ENCODE results near the gene TMEM156. TPM values are rescaled to one million over a fixed set of nuclear protein-coding genes. Genes with fewer than 3 reads are reported as not detected.
"Not testable (repeated sequence)": the region's sequence is repeated elsewhere in the genome, so short reads cannot be mapped to it uniquely, and the experiment has no call there.

The TMEM156 gene
- total RNA-seq, 2 donors from 2014 or later = 0.27 to 0.51 TPM

DNA sequence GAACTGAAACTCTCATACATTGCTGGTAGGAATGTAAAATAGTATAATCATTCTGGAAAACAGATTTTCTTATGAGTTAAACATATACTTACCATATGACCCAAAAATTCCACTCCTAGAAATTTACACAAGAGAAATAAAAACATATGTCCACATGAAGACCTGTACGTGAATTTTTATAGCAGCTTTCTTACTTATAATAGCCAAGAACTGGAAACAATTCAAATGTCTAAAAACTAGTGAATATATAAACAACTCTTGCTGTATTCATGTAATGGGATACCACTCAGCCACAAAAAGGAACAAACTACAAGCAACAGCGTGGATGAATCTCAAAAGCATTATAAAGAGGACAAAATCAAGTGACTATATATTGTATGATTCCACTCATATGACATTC lies 27.5 kb downstream of the TMEM156 start:
- no peak overlapping the region for H3K27ac ChIP-seq
- H3K4me3 ChIP-seq = no peak overlapping the region
- no peaks in the 10 kb centered on the region for H3K9me3 ChIP-seq
- H3K36me3 ChIP-seq = no peaks in the 10 kb centered on the region
- no peak for DNase-seq (ENCODE audit: low spot score)
- intact Hi-C loops (cut with DNase I) = no loop called here
- H3K27me3 ChIP-seq (replicated peaks; ENCODE audit: insufficient read depth) = no peaks in the 10 kb centered on the region
- no peak for TF ChIP-seq POLR2A (IDR thresholded peaks at IDR 0.05)
- TF ChIP-seq, protein P1, sequence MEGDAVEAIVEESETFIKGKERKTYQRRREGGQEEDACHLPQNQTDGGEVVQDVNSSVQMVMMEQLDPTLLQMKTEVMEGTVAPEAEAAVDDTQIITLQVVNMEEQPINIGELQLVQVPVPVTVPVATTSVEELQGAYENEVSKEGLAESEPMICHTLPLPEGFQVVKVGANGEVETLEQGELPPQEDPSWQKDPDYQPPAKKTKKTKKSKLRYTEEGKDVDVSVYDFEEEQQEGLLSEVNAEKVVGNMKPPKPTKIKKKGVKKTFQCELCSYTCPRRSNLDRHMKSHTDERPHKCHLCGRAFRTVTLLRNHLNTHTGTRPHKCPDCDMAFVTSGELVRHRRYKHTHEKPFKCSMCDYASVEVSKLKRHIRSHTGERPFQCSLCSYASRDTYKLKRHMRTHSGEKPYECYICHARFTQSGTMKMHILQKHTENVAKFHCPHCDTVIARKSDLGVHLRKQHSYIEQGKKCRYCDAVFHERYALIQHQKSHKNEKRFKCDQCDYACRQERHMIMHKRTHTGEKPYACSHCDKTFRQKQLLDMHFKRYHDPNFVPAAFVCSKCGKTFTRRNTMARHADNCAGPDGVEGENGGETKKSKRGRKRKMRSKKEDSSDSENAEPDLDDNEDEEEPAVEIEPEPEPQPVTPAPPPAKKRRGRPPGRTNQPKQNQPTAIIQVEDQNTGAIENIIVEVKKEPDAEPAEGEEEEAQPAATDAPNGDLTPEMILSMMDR (IDR thresholded peaks at IDR 0.05) = no peak
- TF ChIP-seq POLR2AphosphoS5 (IDR thresholded peaks at IDR 0.05) = no peak
- WGBS = 30% methylated on average over 2 of the region's 2 CpGs
- no peaks in the 10 kb centered on the region for H3K4me1 ChIP-seq (replicated peaks)

DNA sequence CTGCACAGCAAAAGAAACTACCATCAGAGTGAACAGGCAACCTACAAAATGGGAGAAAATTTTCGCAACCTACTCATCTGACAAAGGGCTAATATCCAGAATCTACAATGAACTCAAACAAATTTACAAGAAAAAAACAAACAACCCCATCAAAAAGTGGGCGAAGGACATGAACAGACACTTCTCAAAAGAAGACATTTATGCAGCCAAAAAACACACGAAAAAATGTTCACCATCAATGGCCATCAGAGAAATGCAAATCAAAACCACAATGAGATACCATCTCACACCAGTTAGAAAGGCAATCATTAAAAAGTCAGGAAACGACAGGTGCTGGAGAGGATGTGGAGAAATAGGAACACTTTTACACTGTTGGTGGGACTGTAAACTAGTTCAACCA lies 30.2 kb downstream of the TMEM156 start:
- intact Hi-C loops (cut with DNase I) = not testable (repeated sequence)
- WGBS = 76% methylated on average over 2 of the region's 4 CpGs

GRCh38 chr4:38995660-38996005 lies 36.6 kb downstream of the TMEM156 start:
- Histone ChIP-seq H3K4me3 (no peak overlapping the region), H3K4me1 (replicated peaks) (no peaks in the 10 kb centered on the region), H3K36me3 (no peaks in the 10 kb centered on the region), H3K27ac (no peak overlapping the region), H3K9me3 (no peaks in the 10 kb centered on the region), H3K27me3 (replicated peaks; ENCODE audit: insufficient read depth) (no peaks in the 10 kb centered on the region)
- WGBS = 91% methylated on average over 2 of the region's 2 CpGs
- DNase-seq (ENCODE audit: low spot score) = no peak
- TF ChIP-seq POLR2A (IDR thresholded peaks at IDR 0.05) = no peak
- TF ChIP-seq, protein P1 (IDR thresholded peaks at IDR 0.05) = no peak
- intact Hi-C loops (cut with DNase I) = no loop called here

More for the DNA sequence above, 30.2 kb downstream of the TMEM156 start:
- not testable (repeated sequence) for DNase-seq (ENCODE audit: low spot score); H3K36me3 ChIP-seq; H3K27ac ChIP-seq; H3K27me3 ChIP-seq (replicated peaks; ENCODE audit: insufficient read depth); H3K4me3 ChIP-seq; H3K4me1 ChIP-seq (replicated peaks); H3K9me3 ChIP-seq

GRCh38 chr4:38994135-38994534 lies 38.1 kb downstream of the TMEM156 start:
- intact Hi-C loops (cut with DNase I) = no loop called here
- H3K27ac ChIP-seq = no peak overlapping the region
- WGBS = 96% methylated on average over 4 of the region's 4 CpGs
- H3K9me3 ChIP-seq = no peaks in the 10 kb centered on the region
- no peaks in the 10 kb centered on the region for H3K4me1 ChIP-seq (replicated peaks)
- TF ChIP-seq, protein P1 (IDR thresholded peaks at IDR 0.05) = no peak
- TF ChIP-seq POLR2A (IDR thresholded peaks at IDR 0.05) = no peak
- TF ChIP-seq POLR2AphosphoS5 (IDR thresholded peaks at IDR 0.05) = no peak
- no peaks in the 10 kb centered on the region for H3K36me3 ChIP-seq
- no peak for DNase-seq (ENCODE audit: low spot score)
- no peak overlapping the region for H3K4me3 ChIP-seq
- no peaks in the 10 kb centered on the region for H3K27me3 ChIP-seq (replicated peaks; ENCODE audit: insufficient read depth)

DNA sequence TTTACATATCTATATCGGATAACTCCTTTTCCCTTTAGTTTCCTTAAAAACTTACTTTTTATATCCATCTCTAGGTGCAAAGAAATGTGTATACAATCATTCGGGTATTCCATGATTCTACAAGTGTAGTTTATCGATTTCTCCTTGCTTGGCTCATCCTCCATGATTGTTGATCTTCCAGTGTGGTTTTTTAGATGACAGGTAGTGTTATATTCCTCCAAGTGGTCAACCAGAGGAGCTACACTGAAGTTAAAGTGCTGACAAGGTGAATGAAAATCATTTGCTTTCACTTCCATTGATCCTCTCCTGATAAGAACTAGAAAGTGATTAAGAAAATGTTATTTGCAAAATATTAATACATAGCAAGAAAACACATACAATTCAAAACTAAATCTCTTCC lies 38.5 kb downstream of the TMEM156 start:
- WGBS = 90% methylated on average over 3 of the region's 3 CpGs
- no peak for DNase-seq (ENCODE audit: low spot score)
- no peak overlapping the region for H3K4me3 ChIP-seq
- intact Hi-C loops (cut with DNase I) = no loop called here
- TF ChIP-seq POLR2A (IDR thresholded peaks at IDR 0.05) = no peak
- TF ChIP-seq, protein P1 (IDR thresholded peaks at IDR 0.05) = no peak
- TF ChIP-seq POLR2AphosphoS5 (IDR thresholded peaks at IDR 0.05) = no peak
- no peaks in the 10 kb centered on the region for H3K9me3 ChIP-seq
- H3K4me1 ChIP-seq (replicated peaks) = no peaks in the 10 kb centered on the region
- no peaks in the 10 kb centered on the region for H3K27me3 ChIP-seq (replicated peaks; ENCODE audit: insufficient read depth)
- H3K27ac ChIP-seq = no peak overlapping the region
- H3K36me3 ChIP-seq = no peaks in the 10 kb centered on the region
